ENCODE data around the gene MCCD1.

DNA sequence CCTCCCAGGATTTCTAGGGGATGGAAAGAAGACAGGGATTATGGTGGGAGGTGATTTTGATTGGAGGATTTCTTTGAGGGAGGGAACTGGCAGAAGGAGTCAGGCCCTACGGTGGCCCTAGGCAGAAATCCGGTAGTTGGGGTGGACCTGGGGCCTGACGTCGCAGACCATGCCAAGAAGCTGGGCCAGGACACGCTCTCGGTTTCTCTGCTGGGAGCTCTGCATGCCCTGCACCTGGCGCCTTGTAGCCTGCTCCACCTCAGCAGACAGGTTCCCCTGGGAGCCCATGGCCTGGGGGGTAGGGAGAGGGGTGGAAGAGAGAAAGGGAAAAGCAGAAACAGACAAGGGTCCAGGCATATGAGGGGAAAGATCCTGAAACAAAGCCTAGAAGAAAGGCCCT lies 16.5 kb downstream of the MCCD1 start:
- no peak for TF ChIP-seq ZNF670 (tag by site-specific recombination; IDR thresholded peaks at IDR 0.05; ENCODE audit: low read depth)
- TF ChIP-seq, protein P1, sequence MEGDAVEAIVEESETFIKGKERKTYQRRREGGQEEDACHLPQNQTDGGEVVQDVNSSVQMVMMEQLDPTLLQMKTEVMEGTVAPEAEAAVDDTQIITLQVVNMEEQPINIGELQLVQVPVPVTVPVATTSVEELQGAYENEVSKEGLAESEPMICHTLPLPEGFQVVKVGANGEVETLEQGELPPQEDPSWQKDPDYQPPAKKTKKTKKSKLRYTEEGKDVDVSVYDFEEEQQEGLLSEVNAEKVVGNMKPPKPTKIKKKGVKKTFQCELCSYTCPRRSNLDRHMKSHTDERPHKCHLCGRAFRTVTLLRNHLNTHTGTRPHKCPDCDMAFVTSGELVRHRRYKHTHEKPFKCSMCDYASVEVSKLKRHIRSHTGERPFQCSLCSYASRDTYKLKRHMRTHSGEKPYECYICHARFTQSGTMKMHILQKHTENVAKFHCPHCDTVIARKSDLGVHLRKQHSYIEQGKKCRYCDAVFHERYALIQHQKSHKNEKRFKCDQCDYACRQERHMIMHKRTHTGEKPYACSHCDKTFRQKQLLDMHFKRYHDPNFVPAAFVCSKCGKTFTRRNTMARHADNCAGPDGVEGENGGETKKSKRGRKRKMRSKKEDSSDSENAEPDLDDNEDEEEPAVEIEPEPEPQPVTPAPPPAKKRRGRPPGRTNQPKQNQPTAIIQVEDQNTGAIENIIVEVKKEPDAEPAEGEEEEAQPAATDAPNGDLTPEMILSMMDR (tag by site-specific recombination; IDR thresholded peaks at IDR 0.05), result no peak
- no peak for TF ChIP-seq ZNF548 (tag by site-specific recombination; IDR thresholded peaks at IDR 0.05)
